Astrocyte (in vitro differentiated cells and primary cell): ENCODE data around the gene ARHGAP9. TPM values are rescaled to one million over a fixed set of nuclear protein-coding genes. Genes with fewer than 3 reads are reported as not detected.

Experiments
- DNase-seq: peaks from one replicate; pipeline ENCODE4 v3.0.0-alpha.2; 2010; ENCODE audit warnings: low read depth
- FAIRE-seq: peaks from 2 replicates; lab custom pipeline; 2011; peaks lifted over from hg19 to GRCh38; lab: Jason Lieb, UNC
- H2AFZ ChIP-seq: 2 replicates; pipeline ENCODE4 v1.6.0; 2012; ENCODE audit warnings: low read depth, low read length, inconsistent platforms
- H3K27ac ChIP-seq: 2 replicates; pipeline ENCODE4 v1.5.1; 2011; ENCODE audit warnings: low read depth, low read length, inconsistent platforms
- H3K27me3 ChIP-seq: 2 replicates; pipeline ENCODE4 v1.6.0; 2011; ENCODE audit warnings: low read length, inconsistent platforms; ENCODE audit not compliant: insufficient read depth
- H3K36me3 ChIP-seq: 2 replicates; pipeline ENCODE4 v1.5.1; 2011; ENCODE audit warnings: low read length, inconsistent platforms; ENCODE audit not compliant: insufficient read depth
- H3K4me1 ChIP-seq: 2 replicates; pipeline ENCODE4 v1.5.1; 2011; ENCODE audit warnings: low read length, inconsistent platforms; ENCODE audit not compliant: insufficient read depth
- H3K4me2 ChIP-seq: 2 replicates; pipeline ENCODE4 v1.6.0; 2012; ENCODE audit warnings: low read length, inconsistent platforms
- H3K4me3 ChIP-seq: 2 replicates; pipeline ENCODE4 v1.5.1; 2011; ENCODE audit warnings: low read depth, mild to moderate bottlenecking, low read length, inconsistent platforms; ENCODE audit not compliant: insufficient read depth
- H3K79me2 ChIP-seq: 2 replicates; pipeline ENCODE4 v1.6.0; 2012; ENCODE audit warnings: mild to moderate bottlenecking, low read length, inconsistent platforms; ENCODE audit not compliant: insufficient read depth
- H3K9ac ChIP-seq: 2 replicates; pipeline ENCODE4 v1.6.0; 2012; ENCODE audit warnings: mild to moderate bottlenecking, low read length, inconsistent platforms
- H3K9me3 ChIP-seq: 2 replicates; pipeline ENCODE4 v1.5.1; 2012; ENCODE audit warnings: low read depth, mild to moderate bottlenecking, low read length, inconsistent platforms; ENCODE audit not compliant: insufficient read depth
- H4K20me1 ChIP-seq: 2 replicates; pipeline ENCODE4 v1.6.0; 2012; ENCODE audit warnings: low read length, inconsistent platforms; ENCODE audit not compliant: insufficient read depth
- H3K27ac Mint-ChIP-seq: one replicate; pipeline ENCODE4 v1.8.0; 2021; ENCODE audit warnings: mild to moderate bottlenecking, mixed read lengths; ENCODE audit not compliant: unreplicated experiment
- H3K27me3 Mint-ChIP-seq: one replicate; pipeline ENCODE4 v1.8.0; 2021; ENCODE audit warnings: low read depth, mixed read lengths; ENCODE audit not compliant: unreplicated experiment
- H3K36me3 Mint-ChIP-seq: one replicate; pipeline ENCODE4 v1.8.0; 2021; ENCODE audit warnings: low read depth, mixed read lengths; ENCODE audit not compliant: unreplicated experiment
- H3K4me1 Mint-ChIP-seq: one replicate; pipeline ENCODE4 v1.8.0; 2021; ENCODE audit warnings: low read depth, mixed read lengths; ENCODE audit not compliant: unreplicated experiment
- H3K4me3 Mint-ChIP-seq: one replicate; pipeline ENCODE4 v1.8.0; 2021; ENCODE audit warnings: mild to moderate bottlenecking, moderate library complexity, mixed read lengths; ENCODE audit not compliant: unreplicated experiment
- H3K9me3 Mint-ChIP-seq: one replicate; pipeline ENCODE4 v1.8.0; 2021; ENCODE audit warnings: mild to moderate bottlenecking, mixed read lengths; ENCODE audit not compliant: unreplicated experiment
- EZH2 ChIP-seq: IDR thresholded peaks from 2 replicates; pipeline ENCODE4 v1.6.1; 2012; ENCODE audit warnings: mild to moderate bottlenecking, low read length, inconsistent platforms; ENCODE audit not compliant: insufficient read depth
- total RNA-seq: library from RNA; stranded (reverse); gene quantifications from 2 replicates; pipeline ENCODE4 v1.2.1, GENCODE V29; 2021
- TF ChIP-seq, protein P1 (sequence below): IDR thresholded peaks from 2 replicates; pipeline ENCODE4 v1.5.1; 2011; ENCODE audit warnings: low read depth, mild to moderate bottlenecking, inconsistent platforms, low read length, moderate library complexity; ENCODE audit not compliant: insufficient read depth

The ARHGAP9 gene
- total RNA-seq, 1 donor from 2014 or later = 3.1 TPM

DNA sequence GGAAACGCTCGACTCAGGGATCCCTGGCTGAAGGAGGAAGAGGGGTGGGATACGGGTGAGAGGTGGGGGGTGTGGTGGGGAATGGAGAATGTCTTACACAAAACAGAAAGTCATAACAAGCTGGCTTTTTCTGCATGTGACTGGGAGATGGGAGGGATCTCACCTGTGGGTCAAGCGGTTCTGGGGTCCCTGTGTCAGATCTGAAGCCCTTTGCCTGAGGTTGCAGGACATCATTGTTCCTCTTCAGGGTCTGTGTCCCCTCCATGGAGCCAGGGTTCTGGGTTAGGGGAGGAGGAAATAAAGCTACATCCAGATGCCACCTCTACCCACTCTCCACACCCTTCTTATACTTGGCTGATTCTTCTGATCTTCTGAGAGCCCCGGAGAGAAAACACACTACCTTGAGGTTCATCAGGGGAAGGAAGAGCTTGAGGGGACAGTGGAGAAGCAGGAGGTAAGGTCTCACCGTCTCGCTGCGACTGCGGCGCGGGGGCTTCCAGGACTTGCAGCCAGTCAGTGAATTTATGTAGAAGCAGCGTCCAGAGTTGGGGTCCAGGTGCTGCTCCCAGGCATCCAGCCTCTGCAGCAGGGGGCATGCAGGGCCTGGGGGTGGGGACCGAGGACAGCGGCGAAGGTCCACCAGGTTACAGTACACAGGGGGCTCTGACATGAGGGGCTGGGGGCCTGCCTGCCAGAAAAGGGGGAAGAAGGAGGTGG lies 2.5 kb downstream of the ARHGAP9 start:
- Histone ChIP-seq H3K36me3 (no peaks in the 10 kb centered on the region), H3K4me1 (peaks cover 9% of the 10 kb centered on the region), H3K9ac (no peak overlapping the region), H3K9me3 (no peaks in the 10 kb centered on the region), H3K4me2 (no peak overlapping the region), H3K4me3 (no peak overlapping the region), H3K79me2 (no peaks in the 10 kb centered on the region), H3K27me3 (peaks cover 53% of the 10 kb centered on the region), H2AFZ (no peak overlapping the region), H3K27ac (no peak overlapping the region), H4K20me1 (no peaks in the 10 kb centered on the region)
- Mint-ChIP-seq H3K9me3 (peaks cover 16% of the 10 kb centered on the region), H3K36me3 (peaks cover 6% of the 10 kb centered on the region), H3K27ac (peak overlapping the region; percentile 34), H3K27me3 (peaks cover 56% of the 10 kb centered on the region), H3K4me1 (peaks cover 23% of the 10 kb centered on the region), H3K4me3 (peak overlapping the region; percentile 45)
- no peak for TF ChIP-seq EZH2
- TF ChIP-seq, protein P1, sequence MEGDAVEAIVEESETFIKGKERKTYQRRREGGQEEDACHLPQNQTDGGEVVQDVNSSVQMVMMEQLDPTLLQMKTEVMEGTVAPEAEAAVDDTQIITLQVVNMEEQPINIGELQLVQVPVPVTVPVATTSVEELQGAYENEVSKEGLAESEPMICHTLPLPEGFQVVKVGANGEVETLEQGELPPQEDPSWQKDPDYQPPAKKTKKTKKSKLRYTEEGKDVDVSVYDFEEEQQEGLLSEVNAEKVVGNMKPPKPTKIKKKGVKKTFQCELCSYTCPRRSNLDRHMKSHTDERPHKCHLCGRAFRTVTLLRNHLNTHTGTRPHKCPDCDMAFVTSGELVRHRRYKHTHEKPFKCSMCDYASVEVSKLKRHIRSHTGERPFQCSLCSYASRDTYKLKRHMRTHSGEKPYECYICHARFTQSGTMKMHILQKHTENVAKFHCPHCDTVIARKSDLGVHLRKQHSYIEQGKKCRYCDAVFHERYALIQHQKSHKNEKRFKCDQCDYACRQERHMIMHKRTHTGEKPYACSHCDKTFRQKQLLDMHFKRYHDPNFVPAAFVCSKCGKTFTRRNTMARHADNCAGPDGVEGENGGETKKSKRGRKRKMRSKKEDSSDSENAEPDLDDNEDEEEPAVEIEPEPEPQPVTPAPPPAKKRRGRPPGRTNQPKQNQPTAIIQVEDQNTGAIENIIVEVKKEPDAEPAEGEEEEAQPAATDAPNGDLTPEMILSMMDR = no peak
- no peak for DNase-seq
- no peak for FAIRE-seq

DNA sequence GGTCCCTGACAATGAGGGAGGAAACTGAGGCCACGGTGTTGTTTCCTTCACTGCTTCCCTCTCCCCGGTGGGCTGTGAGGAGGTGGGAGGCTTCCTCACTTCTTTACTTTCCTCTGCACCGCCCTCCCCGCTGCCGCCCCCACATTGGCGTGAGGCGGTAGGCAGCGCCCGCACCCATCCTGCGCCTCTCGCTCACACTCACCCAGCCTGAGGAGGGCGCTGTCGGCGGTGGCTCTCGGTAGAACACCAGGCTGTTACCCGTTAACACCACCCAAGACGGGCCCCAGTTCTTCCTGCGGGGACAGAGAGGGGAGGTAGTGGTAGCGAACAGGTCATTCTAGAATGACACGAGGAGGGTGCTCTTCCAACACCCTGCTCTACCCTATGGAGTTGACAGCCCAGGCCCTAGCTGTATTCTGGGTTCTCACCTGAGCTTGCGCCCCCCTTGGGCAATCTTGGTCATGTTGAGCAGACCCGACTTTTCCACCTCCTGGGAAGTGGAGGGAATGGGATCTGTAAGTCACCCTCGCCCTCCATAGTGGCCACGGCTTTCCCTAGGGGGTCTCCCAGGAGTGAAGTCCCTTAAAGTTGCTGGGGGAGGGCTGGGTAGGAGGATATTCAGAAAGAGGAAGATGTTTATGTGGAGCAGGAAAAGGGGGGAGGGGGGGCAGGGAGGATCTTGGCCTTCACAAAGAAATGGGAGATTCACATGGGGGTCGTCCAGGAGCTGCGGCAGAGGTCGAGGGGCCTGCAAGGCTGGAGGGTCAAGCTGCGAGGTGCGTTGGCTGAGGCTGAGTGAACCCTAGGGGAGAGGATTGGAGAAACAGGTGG lies 3.3 kb downstream of the ARHGAP9 start:
- Histone ChIP-seq H3K27ac (no peak overlapping the region), H3K27me3 (peaks cover 52% of the 10 kb centered on the region), H3K9me3 (no peaks in the 10 kb centered on the region), H3K4me3 (peak overlapping the region; percentile 28), H3K79me2 (no peaks in the 10 kb centered on the region), H3K9ac (no peak overlapping the region), H2AFZ (peak overlapping the region; percentile 66), H4K20me1 (no peaks in the 10 kb centered on the region), H3K36me3 (no peaks in the 10 kb centered on the region), H3K4me1 (peaks cover 9% of the 10 kb centered on the region), H3K4me2 (peak overlapping the region; percentile 81)
- TF ChIP-seq, protein P1 = no peak
- TF ChIP-seq EZH2 = peak; percentile 2
- H3K27me3 Mint-ChIP-seq = peaks cover 63% of the 10 kb centered on the region
- H3K27ac Mint-ChIP-seq = peak overlapping the region; percentile 34
- H3K4me1 Mint-ChIP-seq = peaks cover 18% of the 10 kb centered on the region
- DNase-seq (no peak), FAIRE-seq (no peak)
- H3K9me3 Mint-ChIP-seq = peaks cover 16% of the 10 kb centered on the region
- H3K36me3 Mint-ChIP-seq = peaks cover 6% of the 10 kb centered on the region
- H3K4me3 Mint-ChIP-seq = no peak overlapping the region
